Natural killer cell (primary cell): ENCODE measurements around the gene ZSCAN5B. TPM values are rescaled to one million over a fixed set of nuclear protein-coding genes. Genes with fewer than 3 reads are reported as not detected.
"Not testable (repeated sequence)": the region's sequence is repeated elsewhere in the genome, so short reads cannot be mapped to it uniquely, and the experiment has no call there.

ENCODE experiments used
- ATAC-seq, 3 donors: fragments of 150-1000 bp in 2 of 3; fragments of 200-7000 bp in 1 of 3; cut with Tn5 transposase; 1 replicate in 1 of 3; 2 replicates in 2 of 3; pipeline ENCODE4 v1.10.0; 2021; ENCODE audit warnings: mild to moderate bottlenecking in 2 of 3, moderate library complexity in 2 of 3
- DNase-seq, 2 donors: peaks; one replicate each; pipeline versions ENCODE4 v3.0.0 to v3.0.0-alpha.2; 2013 to 2021; ENCODE audit warnings: mixed read lengths in 1 of 2
- H3K27ac ChIP-seq: one replicate; pipeline ENCODE4 v1.5.1; 2013; ENCODE audit warnings: mild to moderate bottlenecking, low read length
- H3K27me3 ChIP-seq: one replicate; pipeline ENCODE4 v1.6.1; 2013; ENCODE audit warnings: low read length; ENCODE audit not compliant: control insufficient read depth, insufficient read depth
- H3K36me3 ChIP-seq: one replicate; pipeline ENCODE4 v1.6.1; 2013; ENCODE audit warnings: low read length; ENCODE audit not compliant: control insufficient read depth, insufficient read depth
- H3K4me1 ChIP-seq: one replicate; pipeline ENCODE4 v1.6.1; 2013; ENCODE audit warnings: low read length; ENCODE audit not compliant: control insufficient read depth, insufficient read depth
- H3K4me3 ChIP-seq: one replicate; pipeline ENCODE4 v1.5.1; 2013; ENCODE audit warnings: low read length
- H3K9me3 ChIP-seq: one replicate; pipeline ENCODE4 v1.6.1; 2013; ENCODE audit warnings: low read length; ENCODE audit not compliant: control insufficient read depth, insufficient read depth
- H3K27ac Mint-ChIP-seq, 2 donors: one replicate each; pipeline ENCODE4 v1.8.0; 2022; ENCODE audit warnings: mild to moderate bottlenecking in 2 of 2, mixed read lengths in 2 of 2, moderate library complexity in 1 of 2
- H3K27me3 Mint-ChIP-seq, 2 donors: one replicate each; pipeline ENCODE4 v1.8.0; 2022; ENCODE audit warnings: low read depth in 2 of 2, mixed read lengths in 2 of 2
- H3K36me3 Mint-ChIP-seq: one replicate; pipeline ENCODE4 v1.8.0; 2022; ENCODE audit warnings: mixed read lengths
- H3K4me1 Mint-ChIP-seq, 2 donors: one replicate each; pipeline ENCODE4 v1.8.0; 2022; ENCODE audit warnings: mixed read lengths in 2 of 2
- H3K4me3 Mint-ChIP-seq: one replicate; pipeline ENCODE4 v1.8.0; 2022; ENCODE audit warnings: mild to moderate bottlenecking, moderate library complexity, mixed read lengths
- H3K9me3 Mint-ChIP-seq, 2 donors: one replicate each; pipeline ENCODE4 v1.8.0; 2022; ENCODE audit warnings: mixed read lengths in 2 of 2
- CTCF ChIP-seq: fragments of 200-600 bp; IDR thresholded peaks from one replicate; pipeline ENCODE4 v1.8.0; 2022; ENCODE audit warnings: antibody characterized with exemption
- WGBS: methylation state at CpG from one replicate; pipeline ENCODE4 v1.1.7; 2013; ENCODE audit warnings: missing lambda C conversion rate; ENCODE audit not compliant: insufficient coverage; 5-methylcytosine and 5-hydroxymethylcytosine counted together
- intact Hi-C: fragments of 100-400 bp; cut with micrococcal nuclease; formaldehyde crosslinking; loops from one replicate; pipeline ENCODE4 v1.14.2; 2022
- total RNA-seq, 4 donors: library from RNA; stranded (reverse); fragments of 120-200 nt in 1 of 4; gene quantifications; one replicate each; pipeline versions ENCODE4 v1.2.3 to v1.2.4, GENCODE V29; 2013 to 2022

ZSCAN5B gene
- total RNA-seq, 3 donors from 2014 or later (not counting 1 experiment from before 2014, with no cell fraction given): not detected

GRCh38 chr19:56191115-56191514 is 6.5 kb downstream of the ZSCAN5B start:
- Mint-ChIP-seq H3K27me3 (no peaks in the 10 kb centered on the region), H3K36me3 (no peaks in the 10 kb centered on the region), H3K27ac (no peak overlapping the region), H3K4me3 (no peak overlapping the region), H3K9me3 (no peaks in the 10 kb centered on the region), H3K4me1 (no peaks in the 10 kb centered on the region)
- no peaks in the 10 kb centered on the region for H3K9me3 ChIP-seq
- H3K4me3 ChIP-seq: no peak overlapping the region
- H3K27me3 ChIP-seq: no peaks in the 10 kb centered on the region
- TF ChIP-seq CTCF: no peak
- no peaks in the 10 kb centered on the region for H3K36me3 ChIP-seq
- H3K27ac ChIP-seq: no peak overlapping the region
- 82% methylated on average over 7 of the region's 7 CpGs for WGBS
- intact Hi-C loops: no loop called here
- DNase-seq: no peak
- H3K4me1 ChIP-seq: no peaks in the 10 kb centered on the region
- ATAC-seq: no peak

- intact Hi-C loops: no loop called here
- Mint-ChIP-seq H3K4me3 (no peak overlapping the region), H3K27ac (no peak overlapping the region), H3K9me3 (no peaks in the 10 kb centered on the region), H3K27me3 (peaks cover 0 to 11% of the 10 kb centered on the region in 2 donors), H3K36me3 (no peaks in the 10 kb centered on the region), H3K4me1 (no peaks in the 10 kb centered on the region)
- DNase-seq: no peak
- Histone ChIP-seq H3K4me1 (no peaks in the 10 kb centered on the region), H3K27ac (no peak overlapping the region), H3K4me3 (no peak overlapping the region), H3K9me3 (no peaks in the 10 kb centered on the region), H3K36me3 (no peaks in the 10 kb centered on the region), H3K27me3 (no peaks in the 10 kb centered on the region)
- WGBS: 83% methylated on average over 17 of the region's 17 CpGs
- ATAC-seq: no peak
- TF ChIP-seq CTCF: no peak
Observed at GRCh38 chr19:56189785-56190184, 7.8 kb downstream of the ZSCAN5B start.

- Histone ChIP-seq H3K4me3 (no peak overlapping the region), H3K27ac (no peak overlapping the region), H3K36me3 (no peaks in the 10 kb centered on the region), H3K4me1 (no peaks in the 10 kb centered on the region), H3K9me3 (no peaks in the 10 kb centered on the region), H3K27me3 (no peaks in the 10 kb centered on the region)
- WGBS: 68% methylated on average over 11 of the region's 11 CpGs
- Mint-ChIP-seq H3K4me3 (no peak overlapping the region), H3K27me3 (peaks cover 4 to 6% of the 10 kb centered on the region in 2 donors), H3K4me1 (no peaks in the 10 kb centered on the region), H3K9me3 (no peaks in the 10 kb centered on the region), H3K27ac (no peak overlapping the region), H3K36me3 (no peaks in the 10 kb centered on the region)
- no peak for ATAC-seq
- DNase-seq: no peak
- intact Hi-C loops: loop anchor here (10.0 kb wide), 1 partner anchor 73 kb away; no protein-coding TSS in a partner anchor
- TF ChIP-seq CTCF: no peak
Observed at GRCh38 chr19:56177564-56178243, 19.9 kb downstream of the ZSCAN5B start.

- Mint-ChIP-seq H3K4me3 (no peak overlapping the region), H3K27me3 (peaks cover 4 to 6% of the 10 kb centered on the region in 2 donors), H3K27ac (no peak overlapping the region), H3K36me3 (no peaks in the 10 kb centered on the region), H3K9me3 (no peaks in the 10 kb centered on the region), H3K4me1 (peaks cover 0 to 2% of the 10 kb centered on the region in 2 donors)
- DNase-seq: no peak
- WGBS: 93% methylated on average over 18 of the region's 18 CpGs
- intact Hi-C loops: loop anchor here (10.0 kb wide), 1 partner anchor 72 kb away; no protein-coding TSS in a partner anchor
- peaks cover 2% of the 10 kb centered on the region for H3K4me1 ChIP-seq
- no peak for ATAC-seq
- H3K9me3 ChIP-seq: no peaks in the 10 kb centered on the region
- H3K27me3 ChIP-seq: no peaks in the 10 kb centered on the region
- no peak overlapping the region for H3K27ac ChIP-seq
- no peaks in the 10 kb centered on the region for H3K36me3 ChIP-seq
- no peak overlapping the region for H3K4me3 ChIP-seq
- no peak for TF ChIP-seq CTCF
Observed at GRCh38 chr19:56176881-56177280, 20.7 kb downstream of the ZSCAN5B start.

GRCh38 chr19:56176310-56176709 is 21.3 kb downstream of the ZSCAN5B start:
- ATAC-seq, H3K4me3 ChIP-seq, H3K27me3 Mint-ChIP-seq, H3K9me3 ChIP-seq, H3K27ac ChIP-seq, H3K27ac Mint-ChIP-seq, DNase-seq, H3K36me3 ChIP-seq, H3K4me1 Mint-ChIP-seq, H3K9me3 Mint-ChIP-seq, H3K4me3 Mint-ChIP-seq, H3K36me3 Mint-ChIP-seq, H3K27me3 ChIP-seq, H3K4me1 ChIP-seq: not testable (repeated sequence)
- WGBS: 100% methylated on average over 1 of the region's 11 CpGs
- intact Hi-C loops: loop anchor here (10.0 kb wide), 1 partner anchor 72 kb away; no protein-coding TSS in a partner anchor
